Right kidney (tissue), 1 donor: Measurements from ENCODE around the gene SF3B6.
"Not testable (repeated sequence)": the region's sequence is repeated elsewhere in the genome, so short reads cannot be mapped to it uniquely, and the experiment has no call there.

Source experiments
- DNase-seq: peaks from one replicate; pipeline ENCODE4 v3.0.0-alpha.2; 2016

The SF3B6 gene

DNA sequence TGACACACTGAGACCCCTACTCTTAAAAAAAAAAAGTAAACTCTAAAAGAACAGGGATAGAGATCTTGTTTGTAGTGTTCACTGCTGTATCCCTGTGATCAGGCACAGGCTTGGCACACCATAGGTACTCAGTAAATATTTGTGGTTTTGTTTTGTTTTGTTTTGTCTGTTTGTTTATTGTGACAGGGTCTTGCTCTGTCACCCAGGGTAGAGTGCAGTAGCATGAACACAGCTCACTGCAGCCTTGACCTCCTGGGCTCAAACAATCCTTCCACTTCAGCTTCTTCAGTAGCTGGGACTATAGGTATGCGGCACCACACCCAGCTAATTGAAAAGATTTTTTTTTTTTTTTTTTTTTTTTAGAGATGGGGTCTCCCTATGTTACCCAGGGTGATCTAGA is 23.2 kb downstream of the SF3B6 start:
- no peak for DNase-seq

DNA sequence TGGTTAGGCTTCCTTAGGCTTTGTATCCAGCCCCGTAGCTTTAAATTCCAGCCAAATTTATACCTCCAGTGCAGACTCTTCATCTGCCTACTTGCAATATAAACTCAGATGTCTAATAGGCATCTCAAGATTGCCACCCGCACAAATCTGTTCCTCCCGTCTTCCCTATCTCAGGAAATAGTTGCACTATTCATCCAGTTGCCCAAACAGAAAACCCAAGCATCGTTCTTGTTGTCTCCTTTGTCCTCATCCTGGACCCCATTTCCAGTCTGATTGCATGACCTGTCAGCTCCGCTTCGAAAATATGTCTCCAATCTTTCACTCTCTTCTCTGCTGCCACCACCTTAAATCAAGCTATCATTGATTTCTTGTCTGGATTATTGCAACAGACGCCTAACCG is 24.3 kb downstream of the SF3B6 start:
- no peak for DNase-seq

DNA sequence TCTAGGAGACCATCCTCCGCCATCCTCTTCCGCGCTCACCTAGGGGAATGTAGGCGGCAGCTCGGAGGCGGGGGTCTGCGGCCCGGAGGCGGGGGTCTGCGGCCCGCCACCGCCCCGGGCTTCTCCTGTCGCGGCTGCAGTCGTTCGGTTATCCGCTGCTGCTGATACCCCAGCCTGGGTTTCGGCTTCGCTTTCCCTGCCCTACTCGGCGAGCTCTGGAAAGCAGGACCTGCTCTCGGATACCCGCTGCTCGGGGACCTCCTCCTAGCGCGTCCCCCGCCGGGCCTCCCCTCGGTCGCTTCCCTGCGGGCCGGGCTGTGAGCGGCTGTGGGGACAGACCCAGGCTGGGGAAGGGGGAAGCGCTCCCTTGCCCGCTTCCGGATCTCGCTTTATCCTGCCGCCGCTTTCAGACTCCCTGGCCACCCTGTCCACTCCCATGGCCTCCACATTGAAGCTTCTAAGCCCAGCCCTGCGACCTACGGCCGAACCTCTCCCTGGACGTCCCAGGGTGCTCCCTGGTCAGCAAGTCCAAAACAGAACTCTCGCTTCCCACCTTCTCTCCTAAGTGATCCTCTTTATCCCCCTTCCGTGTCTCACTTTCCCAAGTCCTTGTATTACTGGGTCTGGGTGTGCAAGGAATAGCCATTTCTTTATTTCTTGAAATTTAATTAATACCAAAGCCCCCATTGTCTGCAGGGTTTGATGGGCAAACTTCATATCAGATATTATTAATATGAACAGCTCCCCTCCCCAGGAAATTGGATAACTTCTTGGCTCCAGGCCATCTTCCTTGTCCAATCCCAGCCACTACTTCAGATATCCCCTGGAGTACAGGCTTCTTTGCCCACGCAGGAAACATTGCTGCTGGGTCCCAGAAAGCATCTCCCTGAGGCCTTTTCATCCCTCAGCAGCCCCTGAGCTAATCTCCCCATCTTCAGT is 25.8 kb downstream of the SF3B6 start:
- DNase-seq = peak; percentile 74

DNA sequence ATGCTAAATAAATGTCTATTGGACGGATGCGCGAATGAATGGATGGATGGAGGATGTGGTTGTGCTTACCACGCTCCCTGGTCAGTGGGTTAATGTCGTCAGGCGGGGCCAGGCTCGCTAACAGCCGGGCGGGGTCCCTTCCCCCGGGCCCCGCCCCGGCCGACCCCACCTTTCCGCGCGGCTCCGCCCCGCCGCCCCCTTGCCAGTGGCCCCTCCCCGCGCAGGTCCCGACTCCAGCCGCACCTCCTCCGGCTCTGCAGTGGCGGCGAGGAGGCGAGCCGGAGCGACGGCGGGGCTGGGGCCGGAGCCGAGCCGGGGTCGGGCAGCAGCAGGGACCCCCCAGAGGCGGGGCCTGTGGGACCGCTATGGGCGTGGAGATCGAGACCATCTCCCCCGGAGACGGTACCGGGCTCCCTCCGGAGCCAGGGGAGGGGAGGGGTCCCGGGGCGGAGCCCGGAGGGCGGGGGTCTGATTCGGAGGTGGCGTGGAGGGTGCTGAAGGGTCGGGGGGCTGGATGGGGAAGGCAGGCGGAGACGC is 26.6 kb downstream of the SF3B6 start, which contains the start of gene FKBP1B:
FKBP1B (plus strand) TSS at position 257 of the 537 bp plus-strand sequence; CDS start at position 366, 109 bp downstream.
- peak; percentile 39 for DNase-seq

DNA sequence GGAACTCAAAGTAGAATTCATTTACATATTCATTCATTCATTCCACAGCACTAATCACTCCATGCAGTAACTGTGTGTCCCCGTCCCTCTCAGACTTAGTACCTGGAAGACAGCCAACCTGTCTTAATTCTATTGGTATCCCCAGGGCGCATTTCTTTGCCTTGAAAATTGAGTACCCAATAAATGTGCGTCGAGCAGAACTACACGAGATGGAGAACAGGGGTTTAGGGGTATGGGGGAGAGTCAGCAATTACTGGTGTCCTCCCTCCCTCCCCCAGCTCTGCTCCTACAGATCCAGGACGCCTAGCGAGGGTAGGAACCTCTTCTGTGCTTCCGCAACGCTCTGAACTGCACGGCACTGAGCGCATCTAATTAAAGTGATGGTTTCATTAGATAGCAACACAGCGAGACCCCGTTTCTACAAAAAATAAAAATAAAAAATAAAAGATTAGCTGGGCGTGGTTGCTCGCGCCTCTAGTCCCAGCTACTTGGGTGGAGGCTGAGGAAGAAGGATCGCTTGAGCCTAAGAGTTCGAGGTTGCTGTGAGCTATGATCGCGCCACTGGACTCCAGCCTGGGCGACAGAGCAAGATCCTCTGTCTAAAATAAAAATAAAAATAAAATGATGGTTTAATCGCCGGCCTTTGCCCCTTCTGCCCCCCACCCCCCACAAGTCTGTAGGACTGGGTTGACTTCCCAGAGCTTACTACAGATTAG is 27.2 kb downstream of the SF3B6 start:
- peak; percentile 7 for DNase-seq

DNA sequence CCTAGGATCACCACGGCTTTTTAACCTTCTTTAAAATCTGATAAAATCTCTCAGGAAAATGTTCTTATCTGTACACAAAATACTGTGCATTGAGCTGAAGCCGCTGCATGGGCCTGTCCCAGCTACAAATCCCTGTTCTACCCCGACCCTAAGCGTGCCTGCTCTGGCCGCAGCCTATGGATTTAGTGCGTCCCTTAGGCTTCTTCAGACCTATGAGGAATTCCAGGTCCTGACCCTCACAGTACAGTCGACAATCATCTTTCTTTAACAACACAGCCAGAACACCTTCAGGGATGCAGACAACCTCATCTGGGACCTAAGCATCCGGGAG is 28.5 kb downstream of the SF3B6 start:
- no peak for DNase-seq

DNA sequence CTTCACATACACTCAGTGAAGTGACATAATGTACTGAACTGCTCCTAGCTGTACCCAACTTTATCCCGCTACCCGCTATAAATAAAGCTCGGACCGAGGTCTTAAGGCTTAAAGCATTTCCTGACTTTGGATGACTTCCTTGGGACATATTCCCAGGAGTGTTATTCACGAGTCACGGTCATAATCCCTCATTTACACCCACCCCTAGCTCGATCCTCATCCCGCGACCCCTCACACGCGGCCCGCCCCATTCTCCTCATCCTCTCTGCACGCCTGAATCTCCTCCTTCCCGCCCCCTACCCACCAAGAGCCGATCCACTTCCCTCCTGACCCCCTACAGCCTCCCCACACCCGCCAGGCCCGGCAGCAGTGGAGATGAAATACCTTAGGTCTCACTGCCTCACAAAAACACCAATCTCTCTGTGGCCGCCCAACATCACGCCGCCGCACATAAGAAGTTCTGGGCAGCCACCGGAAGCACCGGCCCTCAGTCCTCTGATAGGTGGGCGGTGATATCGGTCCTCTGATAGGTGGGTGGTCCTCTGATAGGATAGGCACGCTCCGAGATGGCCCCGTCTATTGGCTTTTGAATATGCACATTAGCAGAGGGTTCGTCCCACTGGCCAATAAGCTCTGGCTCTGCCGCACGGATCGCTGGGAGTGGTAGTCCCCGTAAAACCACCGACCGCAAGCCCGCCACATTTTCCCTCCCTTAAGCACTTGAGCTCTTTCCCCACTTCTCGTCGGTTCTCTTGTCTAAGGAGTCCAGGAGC is 29.0 kb downstream of the SF3B6 start, which contains the start of gene WDCP:
WDCP (minus strand) TSS at position 462 of the 773 bp plus-strand sequence. CDS start 7,897 bp downstream, outside the sequence.
- DNase-seq = peak; percentile 60

DNA sequence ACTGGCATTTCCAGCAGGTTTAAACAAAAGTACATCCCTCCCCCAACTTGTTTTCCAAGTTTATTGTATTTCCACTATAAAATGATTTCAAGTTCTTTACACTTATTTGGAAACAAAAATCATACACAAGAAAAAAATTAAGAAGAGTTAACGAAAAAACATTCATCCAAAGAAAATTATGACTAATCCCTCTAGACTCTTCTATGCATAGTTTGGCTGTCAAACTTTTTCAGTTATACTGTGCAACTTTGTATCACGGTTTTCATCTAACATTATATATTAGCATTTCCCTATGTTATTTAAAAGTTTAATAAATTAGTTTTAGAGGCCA is 29.6 kb downstream of the SF3B6 start:
- no peak for DNase-seq

DNA sequence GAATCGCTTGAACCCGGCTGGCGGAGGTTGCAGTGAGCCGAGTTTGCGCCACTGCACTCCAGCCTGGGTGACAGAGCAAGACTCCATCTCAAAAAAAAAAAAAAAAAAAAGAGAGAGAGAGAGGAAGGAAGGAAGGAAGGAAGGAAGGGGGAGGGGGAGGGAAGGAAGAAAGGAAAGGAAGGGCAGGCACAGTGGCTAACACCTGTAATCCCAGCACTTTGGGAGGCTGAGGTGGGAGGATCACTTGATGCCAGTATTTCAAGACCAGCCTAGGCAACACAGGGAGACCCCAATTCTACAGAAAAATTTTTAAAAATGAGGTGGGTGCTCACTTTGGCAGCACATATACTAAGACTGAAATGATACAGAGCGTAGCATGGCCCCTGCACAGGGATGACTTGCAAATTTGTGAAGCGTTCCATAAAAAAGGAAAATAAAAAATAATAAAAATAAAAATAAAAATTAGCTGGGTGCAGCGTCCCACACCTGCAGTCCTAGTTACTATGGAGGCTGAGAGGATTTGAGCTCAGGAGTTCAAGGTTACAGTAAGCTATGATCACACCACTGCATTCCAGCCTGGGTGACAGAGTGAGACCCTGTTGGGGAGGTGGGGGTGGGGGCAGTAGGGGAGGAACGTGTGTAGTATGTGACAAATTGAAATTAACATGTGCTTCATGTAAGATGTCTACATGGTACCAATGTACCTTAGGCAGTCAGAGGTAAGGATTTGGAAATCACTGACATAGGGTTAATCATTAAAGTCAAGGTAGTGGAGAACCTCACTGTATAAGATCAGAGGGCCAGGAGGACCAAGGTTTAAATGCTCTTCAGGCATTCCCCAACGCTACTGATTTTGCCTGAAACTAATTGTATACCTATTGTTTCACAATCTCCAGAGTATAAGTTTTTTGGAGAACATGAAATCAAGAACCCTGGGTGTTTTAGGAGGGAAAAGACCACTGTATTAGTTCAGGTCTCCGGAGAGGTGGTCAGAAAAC is 30.3 kb downstream of the SF3B6 start:
- no peak for DNase-seq

DNA sequence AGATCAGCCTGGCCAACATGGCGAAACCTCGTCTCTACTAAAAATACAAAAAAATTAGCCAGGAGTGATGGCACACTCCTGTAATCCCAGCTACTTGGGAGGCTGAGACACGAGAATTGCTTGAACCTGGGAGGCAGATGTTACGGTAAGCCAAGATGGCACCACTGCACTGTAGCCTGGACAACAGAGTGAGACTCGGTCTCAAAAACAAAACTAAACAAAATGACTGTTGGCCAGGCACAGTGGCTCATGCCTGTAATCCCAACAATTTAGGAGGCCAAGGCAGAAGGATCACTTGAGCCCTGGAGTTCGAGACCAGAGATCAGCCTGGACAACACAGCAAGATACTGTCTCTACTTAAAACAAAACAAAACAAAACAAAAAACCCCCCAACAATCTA is 33.0 kb downstream of the SF3B6 start:
- DNase-seq = not testable (repeated sequence)

DNA sequence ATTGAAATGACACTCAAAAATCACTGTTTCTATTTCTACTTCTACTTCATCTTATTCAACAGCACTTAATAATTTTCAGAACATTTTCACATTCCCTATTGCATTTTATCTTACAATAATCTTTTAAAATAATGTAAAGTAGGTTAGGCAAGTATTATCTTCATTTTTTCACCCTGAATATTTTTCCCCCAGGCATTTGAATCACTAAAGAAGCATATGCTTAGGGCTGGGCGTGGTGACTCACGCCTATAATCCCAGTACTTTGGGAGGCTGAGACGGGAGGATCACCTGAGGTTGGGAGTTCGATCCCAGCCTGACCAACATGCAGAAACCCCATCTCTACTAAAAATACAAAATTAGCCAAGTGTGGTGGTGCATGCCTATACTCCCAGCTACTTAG is 35.6 kb downstream of the SF3B6 start:
- DNase-seq = no peak

DNA sequence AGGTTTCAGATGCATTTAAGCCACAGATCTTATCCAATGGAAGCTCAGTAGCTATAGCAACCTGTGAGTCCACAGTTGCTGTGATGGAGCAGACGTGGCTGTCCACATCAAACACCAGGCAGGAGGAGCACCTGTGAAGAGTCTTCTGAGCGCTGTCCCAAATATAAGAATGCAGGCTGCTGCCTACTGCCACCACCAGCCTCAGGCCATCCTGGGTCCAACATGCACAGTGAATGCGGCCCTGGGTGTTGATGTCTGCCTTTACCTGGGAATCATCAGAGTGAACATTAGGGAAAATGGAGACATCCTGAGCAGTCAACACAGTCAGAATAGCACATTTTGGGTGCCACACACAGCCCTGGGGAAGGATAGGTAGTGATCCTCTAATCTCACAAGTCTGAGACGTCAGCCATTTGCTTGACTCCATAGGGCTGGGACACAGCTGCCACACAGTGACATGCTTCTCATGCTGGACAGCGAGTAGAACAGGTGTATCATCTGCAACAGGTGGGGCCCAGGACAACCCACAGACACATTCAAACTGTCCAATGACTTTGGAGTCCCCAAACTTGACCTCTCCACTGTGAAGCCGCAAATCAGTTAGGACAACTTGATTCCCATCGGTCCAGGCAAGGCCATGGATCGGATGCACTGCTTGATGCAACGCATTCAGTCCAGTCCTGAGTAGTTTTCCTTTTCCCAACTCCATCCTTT is 37.2 kb downstream of the SF3B6 start:
- DNase-seq = no peak

DNA sequence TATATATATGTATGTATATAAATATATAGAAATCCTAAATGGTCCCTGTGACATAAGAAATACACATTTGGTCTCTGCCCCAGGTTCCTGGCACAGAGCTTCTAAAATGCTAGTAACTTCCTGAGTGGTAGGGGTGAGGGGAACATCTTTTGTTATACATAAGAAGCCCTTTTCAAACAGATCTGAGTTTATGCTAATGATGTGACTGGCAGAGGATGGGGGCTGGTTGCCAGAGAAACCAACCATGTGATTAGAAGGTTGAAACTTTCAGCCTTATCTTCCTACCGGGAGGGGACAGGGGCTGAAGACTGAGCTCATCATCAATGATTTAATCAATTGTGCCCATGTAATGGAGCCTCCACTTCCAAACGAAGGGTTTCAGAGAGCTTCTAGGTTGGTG is 49.9 kb downstream of the SF3B6 start:
- DNase-seq = no peak

DNA sequence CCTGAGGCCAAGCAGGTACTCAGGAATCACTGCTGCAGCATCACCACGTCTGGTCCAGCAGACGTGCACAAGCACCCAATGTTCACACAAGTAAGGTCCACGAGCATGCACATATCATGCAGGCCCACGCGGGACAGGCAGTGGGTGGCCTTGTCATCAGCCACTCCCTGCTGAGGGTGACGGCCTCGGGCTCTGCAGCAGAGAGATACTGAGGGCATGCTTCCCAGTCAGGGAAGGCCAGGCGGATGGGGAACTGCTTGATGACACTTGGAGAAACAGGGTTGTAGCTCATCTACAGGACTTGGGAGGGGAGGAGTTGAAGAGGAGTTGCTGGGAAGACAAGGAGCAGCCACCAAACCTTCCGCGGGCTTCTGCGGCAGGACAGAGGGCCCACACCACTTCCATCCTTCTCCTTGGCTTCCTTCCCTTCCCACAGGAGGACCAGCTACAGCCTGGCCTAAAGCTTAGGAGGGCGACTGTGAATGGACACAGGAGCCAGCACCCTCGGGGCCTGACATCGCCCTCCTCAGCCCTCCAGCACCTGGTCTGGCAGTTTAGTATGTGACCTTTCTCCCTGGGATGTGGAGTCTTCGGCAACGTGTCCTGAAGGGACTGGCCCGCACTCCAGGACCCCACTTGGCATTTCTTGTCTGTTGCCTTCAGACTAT is 51.0 kb downstream of the SF3B6 start:
- no peak for DNase-seq

DNA sequence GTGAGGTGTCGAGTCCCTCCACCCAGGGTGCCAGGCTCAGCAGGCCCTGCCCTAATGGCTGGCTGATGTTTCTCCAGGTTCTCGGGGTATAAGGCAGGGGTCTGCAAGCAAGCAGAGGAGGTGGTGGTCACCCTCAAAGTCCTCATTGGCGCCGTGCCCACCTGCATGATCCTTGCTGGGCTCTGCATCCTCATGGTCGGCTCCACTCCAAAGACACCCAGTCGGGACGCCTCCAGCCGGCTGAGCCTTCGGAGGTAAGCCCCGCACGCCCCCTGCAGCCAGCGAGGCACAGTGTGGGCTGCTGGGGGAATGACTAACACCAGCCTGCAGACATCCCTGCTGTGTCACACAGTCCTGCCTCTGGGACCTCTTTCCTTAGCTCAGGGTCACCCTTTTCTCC is 52.1 kb downstream of the SF3B6 start:
- no peak for DNase-seq

DNA sequence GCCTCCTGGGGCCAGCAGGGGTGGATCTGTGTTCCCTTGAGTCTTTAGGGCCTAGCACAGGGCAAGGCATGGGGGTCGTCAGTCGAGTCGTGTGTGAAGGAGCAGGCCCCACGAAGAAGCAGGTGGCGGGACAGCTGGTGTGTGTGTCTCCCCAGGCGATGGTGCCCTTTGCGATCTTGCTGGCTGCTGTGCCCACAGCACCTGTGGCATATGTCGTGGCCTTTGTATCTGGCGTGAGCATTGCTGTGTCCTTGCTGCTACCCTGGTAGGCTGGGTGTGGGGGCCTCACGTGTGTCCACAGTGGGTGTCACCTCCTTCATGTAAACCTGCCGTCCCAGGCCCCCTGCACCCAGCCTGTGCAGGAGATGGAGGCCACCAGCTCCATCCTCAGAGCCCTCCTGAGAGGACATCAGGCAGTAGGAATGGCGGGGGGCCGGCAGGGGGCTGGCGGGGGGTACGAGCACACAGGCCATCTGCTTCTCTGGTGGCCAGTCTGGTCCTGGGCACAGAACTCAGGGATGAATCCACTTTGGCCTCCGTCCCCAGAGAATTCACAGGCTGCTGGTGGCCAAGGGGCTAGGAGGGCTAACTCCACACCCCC is 53.1 kb downstream of the SF3B6 start:
- DNase-seq = no peak

DNA sequence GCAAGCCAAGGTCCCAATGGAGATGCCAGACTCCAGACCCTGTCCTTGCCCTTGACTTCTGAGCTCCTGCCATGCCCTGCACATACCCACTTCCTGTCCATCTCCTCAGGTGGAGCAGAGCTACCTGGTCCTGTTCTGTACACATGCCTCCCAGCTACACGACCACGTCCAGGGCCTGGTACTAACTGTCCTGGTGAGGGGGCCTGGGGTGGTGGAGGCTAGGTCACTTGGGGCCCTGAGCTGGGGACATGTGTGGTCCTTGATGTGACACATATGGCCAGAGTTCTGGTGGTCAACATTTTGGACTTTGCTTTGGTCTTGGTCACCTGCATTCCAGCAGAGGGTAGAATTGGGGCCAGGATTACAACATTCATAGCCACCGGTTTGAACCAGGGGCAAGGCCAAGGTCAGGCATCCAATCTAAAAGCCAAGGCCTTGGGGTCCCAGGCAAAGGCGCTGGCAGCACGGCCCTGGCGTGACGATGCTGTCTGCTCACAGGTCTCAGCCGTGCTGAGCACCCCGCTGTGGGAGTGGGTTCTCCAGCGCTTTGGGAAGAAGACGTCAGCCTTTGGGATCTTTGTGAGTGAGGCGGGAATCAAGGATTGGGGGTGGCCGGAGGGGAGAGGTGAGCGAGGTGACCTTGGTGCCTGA is 53.7 kb downstream of the SF3B6 start:
- no peak for DNase-seq

DNA sequence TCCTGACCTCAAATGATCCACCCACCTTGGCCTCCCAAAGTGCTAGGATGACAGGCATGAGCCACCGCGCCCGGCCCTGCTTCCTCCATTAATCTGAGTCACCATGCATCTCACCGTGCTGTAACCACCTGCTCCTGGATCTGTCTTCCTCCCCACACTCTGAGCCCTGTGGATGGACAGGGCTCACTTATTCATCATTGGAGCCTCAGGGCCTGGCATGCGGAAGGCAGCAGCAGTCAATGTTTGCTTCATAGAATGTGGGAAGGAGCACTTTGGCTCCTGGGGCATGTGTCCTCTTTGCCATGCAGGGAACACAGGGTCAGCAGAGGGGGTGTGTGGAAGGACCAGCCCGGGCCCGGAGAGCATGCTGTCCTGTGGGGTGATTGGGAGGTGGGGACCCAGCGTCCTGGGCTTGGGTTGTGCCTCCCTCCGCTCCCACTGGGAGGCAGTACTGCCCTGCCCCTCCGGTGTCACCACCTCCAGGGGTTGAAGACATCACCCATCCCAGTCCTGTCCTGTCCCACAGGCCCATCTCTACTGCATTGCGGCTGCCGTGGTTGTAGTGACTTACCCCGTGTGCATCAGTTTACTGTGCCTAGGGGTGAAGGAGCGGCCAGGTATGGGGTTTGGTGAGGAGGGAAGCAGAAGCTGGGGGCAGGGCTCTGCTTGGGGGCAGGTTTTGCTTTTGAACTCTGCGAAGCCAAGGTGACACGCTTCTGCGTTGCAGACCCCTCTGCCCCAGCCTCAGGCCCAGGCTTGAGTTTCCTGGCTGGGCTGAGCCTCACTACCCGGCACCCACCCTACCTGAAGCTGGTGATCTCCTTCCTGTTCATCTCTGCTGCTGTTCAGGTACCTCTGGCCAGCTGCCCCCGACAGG is 54.8 kb downstream of the SF3B6 start:
- no peak for DNase-seq
